HEK293 (cell line): ENCODE results near the gene MZT2A.
"Not testable (repeated sequence)": the region's sequence is repeated elsewhere in the genome, so short reads cannot be mapped to it uniquely, and the experiment has no call there.

ENCODE experiments used
- CTCF ChIP-seq: fragments of 450-650 bp; formaldehyde crosslinking; IDR thresholded peaks from 2 replicates; pipeline ENCODE4 v1.5.1; 2016; ENCODE audit warnings: missing biosample characterization, missing genetic modification characterization
- FEZF1 ChIP-seq: fragments of 450-650 bp; formaldehyde crosslinking; IDR thresholded peaks from 2 replicates; pipeline ENCODE4 v1.5.1; 2016; ENCODE audit warnings: missing biosample characterization, missing genetic modification characterization
- GLI4 ChIP-seq: fragments of 450-650 bp; formaldehyde crosslinking; IDR thresholded peaks from 2 replicates; pipeline ENCODE4 v1.5.1; 2016; ENCODE audit warnings: missing biosample characterization, missing genetic modification characterization
- PATZ1 ChIP-seq: fragments of 450-650 bp; formaldehyde crosslinking; IDR thresholded peaks from 2 replicates; pipeline ENCODE4 v1.5.1; 2016; ENCODE audit warnings: missing biosample characterization, missing genetic modification characterization
- REST ChIP-seq: fragments of 450-650 bp; formaldehyde crosslinking; IDR thresholded peaks from 2 replicates; pipeline ENCODE4 v1.5.1; 2016; ENCODE audit warnings: missing biosample characterization, missing genetic modification characterization
- ZBTB21 ChIP-seq: fragments of 450-650 bp; formaldehyde crosslinking; IDR thresholded peaks from 2 replicates; pipeline ENCODE4 v1.5.1; 2017; ENCODE audit warnings: missing biosample characterization, missing genetic modification characterization
- ZNF155 ChIP-seq: fragments of 450-650 bp; formaldehyde crosslinking; IDR thresholded peaks from 2 replicates; pipeline ENCODE4 v1.5.1; 2016; ENCODE audit warnings: missing biosample characterization, missing genetic modification characterization
- ZNF184 ChIP-seq: fragments of 450-650 bp; IDR thresholded peaks from 2 replicates; pipeline ENCODE4 v1.5.1; 2018; ENCODE audit warnings: missing biosample characterization, mild to moderate bottlenecking, missing genetic modification characterization
- ZNF335 ChIP-seq: fragments of 450-650 bp; formaldehyde crosslinking; conservative IDR thresholded peaks from 2 replicates; pipeline ENCODE4 v1.5.1; 2016; ENCODE audit warnings: missing biosample characterization, missing genetic modification characterization
- ZNF513 ChIP-seq: fragments of 450-650 bp; IDR thresholded peaks from 2 replicates; pipeline ENCODE4 v1.5.1; 2018; ENCODE audit warnings: missing biosample characterization, missing genetic modification characterization

- TF ChIP-seq ZBTB21 (tag by site-specific recombination); CTCF (tag by site-specific recombination); GLI4 (tag by site-specific recombination); PATZ1 (tag by site-specific recombination); ZNF155; ZNF184 (tag by site-specific recombination); FEZF1 (tag by site-specific recombination); ZNF513 (tag by site-specific recombination); ZNF335 (tag by site-specific recombination); REST (tag by site-specific recombination): not testable (repeated sequence)
These were observed 1.4 kb downstream of the MZT2A start for GRCh38 chr2:131490616-131491468.
